GM15510 (cell line): ENCODE data around the gene TRRAP.

Source experiments
- POLR2A ChIP-seq: IDR thresholded peaks from 3 replicates; pipeline ENCODE4 v1.6.1; 2011; ENCODE audit warnings: borderline replicate concordance; ENCODE audit not compliant: insufficient read length; ENCODE audit errors: extremely low read depth

Gene TRRAP

DNA sequence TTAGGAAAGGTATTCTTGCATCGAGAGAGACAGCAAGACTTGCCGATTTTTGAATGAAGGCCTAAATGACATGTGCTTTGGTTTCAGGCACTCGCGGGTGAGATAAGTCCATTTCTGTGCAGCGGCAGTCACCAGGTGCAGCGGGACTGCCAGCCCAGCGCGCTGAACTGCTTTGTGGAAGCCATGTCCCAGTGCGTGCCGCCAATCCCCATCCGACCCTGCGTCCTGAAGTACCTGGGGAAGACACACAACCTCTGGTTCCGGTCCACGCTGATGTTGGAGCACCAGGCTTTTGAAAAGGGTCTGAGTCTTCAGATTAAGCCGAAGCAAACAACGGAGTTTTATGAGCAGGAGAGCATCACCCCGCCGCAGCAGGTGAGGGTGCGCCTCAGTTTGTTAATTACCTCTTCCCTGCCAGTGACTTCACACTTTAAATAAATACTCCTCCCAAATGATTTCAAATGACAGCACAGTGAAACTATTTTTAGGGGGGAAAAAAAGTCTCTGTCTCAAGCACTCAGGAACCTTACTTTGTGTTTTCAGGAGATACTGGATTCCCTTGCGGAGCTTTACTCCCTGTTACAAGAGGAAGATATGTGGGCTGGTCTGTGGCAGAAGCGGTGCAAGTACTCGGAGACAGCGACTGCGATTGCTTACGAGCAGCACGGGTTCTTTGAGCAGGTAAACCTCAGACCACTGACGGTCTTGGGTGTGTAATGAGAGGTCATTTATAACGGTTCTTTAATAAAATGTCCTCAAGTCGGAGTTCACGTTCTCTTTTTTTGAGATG, 98.3 kb downstream of the TRRAP start:
- TF ChIP-seq POLR2A: no peak

DNA sequence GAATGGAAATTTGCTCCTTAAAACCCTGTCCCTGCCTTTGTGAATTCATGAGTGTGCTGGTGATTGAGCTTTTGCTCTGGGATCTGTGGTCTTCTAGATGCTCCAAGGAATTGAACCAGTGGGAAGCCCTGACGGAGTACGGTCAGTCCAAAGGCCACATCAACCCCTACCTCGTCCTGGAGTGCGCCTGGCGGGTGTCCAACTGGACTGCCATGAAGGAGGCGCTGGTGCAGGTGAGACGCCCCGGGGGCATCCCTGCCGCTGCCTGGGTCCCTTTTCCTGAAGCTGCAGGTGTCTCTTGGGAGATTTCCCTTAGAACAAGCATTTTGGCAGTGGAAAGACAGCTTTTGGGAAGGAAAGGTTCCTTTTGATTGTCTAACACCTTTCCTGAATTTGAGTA, 100.3 kb downstream of the TRRAP start:
- no peak for TF ChIP-seq POLR2A

DNA sequence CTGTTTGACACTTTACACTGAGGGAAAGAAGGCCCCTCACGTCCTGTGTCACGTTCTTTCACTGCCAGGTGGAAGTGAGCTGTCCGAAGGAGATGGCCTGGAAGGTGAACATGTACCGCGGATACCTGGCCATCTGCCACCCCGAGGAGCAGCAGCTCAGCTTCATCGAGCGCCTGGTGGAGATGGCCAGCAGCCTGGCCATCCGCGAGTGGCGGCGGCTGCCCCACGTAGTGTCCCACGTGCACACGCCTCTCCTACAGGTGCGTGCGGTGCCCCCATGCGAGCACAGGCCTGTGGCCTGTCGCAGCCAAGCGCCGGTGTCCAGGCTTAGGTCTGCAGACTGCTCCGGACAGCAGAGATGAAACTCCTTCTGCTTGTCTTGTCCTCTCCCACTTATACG, 103.4 kb downstream of the TRRAP start:
- no peak for TF ChIP-seq POLR2A

DNA sequence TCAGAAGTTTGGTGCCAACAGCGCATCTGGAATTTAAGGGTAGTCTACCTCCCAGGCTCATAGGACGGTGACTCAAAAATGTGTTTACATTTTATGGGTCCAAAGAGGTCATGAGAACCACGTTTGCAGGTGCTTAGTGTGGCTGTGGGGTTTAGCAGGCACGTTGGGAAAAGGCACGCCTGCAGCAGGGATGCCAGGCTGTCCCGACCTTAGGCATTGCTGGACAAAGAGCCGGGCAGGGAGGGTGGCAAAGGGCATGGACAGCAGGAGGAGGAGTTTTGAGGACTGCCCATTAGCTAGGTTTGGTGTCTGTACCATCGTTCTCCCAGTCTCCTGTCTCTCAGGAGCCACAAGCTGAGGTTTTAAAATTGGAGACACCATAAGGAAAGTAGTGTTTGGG, 104.4 kb downstream of the TRRAP start:
- no peak for TF ChIP-seq POLR2A

DNA sequence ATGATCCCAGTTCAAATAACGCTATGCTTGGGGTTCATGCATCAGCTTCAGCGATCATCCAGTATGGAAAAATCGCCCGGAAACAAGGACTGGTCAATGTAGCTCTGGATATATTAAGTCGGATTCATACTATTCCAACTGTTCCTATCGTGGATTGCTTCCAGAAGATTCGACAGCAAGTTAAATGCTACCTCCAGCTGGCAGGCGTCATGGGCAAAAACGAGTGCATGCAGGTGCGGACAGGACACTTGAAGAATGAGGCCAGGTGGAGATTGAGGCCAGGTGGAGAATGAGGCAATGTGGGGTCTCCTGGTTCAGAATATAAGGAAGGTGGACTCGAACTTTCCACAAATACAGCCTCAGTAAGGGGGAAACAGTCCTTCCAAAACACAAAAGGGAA, 105.8 kb downstream of the TRRAP start:
- TF ChIP-seq POLR2A: no peak

DNA sequence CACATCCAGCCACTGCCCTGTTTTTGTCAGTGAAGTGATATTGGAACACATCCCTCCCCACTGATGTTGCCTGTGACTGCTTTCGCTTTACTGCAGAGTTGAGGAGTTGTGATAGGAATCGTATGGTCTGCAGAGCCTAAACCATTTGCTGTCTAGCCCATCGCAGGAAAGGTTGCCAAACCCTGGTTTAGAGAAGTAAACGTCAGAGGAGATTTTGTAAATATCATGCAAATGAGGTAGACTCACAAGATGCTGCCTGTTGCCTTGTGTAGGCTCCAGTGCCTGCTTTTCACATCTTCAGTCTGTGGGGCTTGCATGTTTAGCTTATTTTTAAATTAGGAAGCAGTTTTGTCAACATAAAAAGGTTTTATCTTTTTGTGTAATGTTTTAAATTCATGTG, 107.1 kb downstream of the TRRAP start:
- TF ChIP-seq POLR2A: no peak

DNA sequence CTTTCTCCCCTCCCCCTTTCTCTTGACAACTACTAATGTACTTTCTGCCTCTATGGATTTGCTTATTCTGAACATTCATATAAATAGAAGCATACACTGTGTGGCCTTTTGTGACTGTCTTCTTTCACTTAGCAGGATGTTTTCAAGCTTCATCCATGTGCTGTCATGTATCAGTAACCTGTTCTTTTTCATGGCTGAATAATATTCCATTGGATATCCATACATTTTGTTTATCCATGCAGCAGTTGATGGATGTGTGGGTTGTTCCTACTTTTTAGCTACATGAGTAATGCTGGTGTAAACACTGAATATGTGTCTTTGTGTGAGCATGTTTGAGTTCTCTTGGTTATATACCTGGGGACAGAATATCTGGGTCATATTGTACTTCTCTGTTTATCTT, 107.6 kb downstream of the TRRAP start:
- no peak for TF ChIP-seq POLR2A

DNA sequence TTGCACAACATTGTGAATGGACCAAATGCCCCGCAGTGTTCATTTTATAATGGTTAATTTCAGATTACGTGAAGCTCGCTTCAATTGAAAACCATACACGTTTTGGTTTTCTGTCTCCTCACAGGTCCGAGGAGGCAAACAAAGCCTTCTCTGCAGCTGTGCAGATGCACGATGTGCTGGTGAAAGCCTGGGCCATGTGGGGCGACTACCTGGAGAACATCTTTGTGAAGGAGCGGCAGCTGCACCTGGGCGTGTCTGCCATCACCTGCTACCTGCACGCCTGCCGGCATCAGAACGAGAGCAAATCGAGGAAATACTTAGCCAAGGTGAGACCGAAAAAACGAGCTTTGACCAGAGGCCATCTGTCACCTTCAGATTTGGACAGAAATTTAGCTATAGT, 110.3 kb downstream of the TRRAP start:
- TF ChIP-seq POLR2A: no peak

DNA sequence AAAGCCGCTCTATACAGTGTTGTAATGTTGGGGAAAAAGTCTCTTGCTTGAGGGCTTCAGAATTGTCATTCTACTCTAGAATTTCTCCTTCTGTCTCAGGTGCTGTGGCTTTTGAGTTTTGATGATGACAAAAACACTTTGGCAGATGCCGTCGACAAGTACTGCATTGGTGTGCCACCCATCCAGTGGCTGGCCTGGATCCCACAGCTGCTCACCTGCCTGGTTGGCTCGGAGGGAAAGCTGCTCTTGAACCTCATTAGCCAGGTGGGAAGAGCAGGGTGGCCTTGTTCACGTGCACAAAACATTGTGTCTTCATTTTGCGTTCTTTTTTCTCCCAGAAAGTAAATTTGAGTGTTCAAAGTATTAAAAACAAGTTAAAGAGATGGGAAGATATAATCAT, 112.0 kb downstream of the TRRAP start:
- no peak for TF ChIP-seq POLR2A

DNA sequence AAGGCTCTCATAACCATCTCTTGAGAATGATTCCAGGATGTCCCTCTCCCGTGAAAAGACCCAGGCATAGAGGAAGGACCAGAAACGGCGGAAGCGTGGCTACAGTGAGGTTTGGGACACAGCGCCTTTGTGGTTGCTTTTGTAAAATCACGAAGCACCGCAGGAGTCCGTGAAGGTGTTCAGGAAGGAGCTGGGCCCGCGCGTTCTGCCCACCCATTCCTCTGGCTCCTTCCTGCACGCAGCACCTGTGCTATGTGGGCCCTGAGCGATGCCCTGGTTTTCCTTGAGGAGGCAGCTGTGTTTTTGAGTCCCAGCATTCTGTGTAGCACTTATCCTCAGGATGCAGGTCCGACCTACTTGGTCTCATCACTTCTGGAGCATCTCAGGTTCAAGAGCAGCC, 112.8 kb downstream of the TRRAP start:
- no peak for TF ChIP-seq POLR2A

DNA sequence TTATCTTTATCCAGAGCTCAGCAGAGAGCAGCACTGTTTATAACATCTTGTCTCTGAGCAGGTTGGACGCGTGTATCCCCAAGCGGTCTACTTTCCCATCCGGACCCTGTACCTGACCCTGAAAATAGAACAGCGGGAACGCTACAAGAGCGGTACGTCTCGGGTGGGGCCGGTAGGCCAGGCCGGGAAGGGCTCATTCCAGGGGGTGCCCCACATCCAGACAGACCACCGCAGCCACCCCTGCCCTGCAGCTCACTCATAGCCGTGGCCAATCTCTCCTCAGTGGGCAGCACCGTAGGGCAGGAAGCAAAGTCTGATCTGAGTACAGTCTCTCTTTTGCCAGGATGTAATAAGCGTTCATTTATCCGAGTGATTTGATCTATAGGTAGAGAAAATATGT, 113.7 kb downstream of the TRRAP start:
- no peak for TF ChIP-seq POLR2A

DNA sequence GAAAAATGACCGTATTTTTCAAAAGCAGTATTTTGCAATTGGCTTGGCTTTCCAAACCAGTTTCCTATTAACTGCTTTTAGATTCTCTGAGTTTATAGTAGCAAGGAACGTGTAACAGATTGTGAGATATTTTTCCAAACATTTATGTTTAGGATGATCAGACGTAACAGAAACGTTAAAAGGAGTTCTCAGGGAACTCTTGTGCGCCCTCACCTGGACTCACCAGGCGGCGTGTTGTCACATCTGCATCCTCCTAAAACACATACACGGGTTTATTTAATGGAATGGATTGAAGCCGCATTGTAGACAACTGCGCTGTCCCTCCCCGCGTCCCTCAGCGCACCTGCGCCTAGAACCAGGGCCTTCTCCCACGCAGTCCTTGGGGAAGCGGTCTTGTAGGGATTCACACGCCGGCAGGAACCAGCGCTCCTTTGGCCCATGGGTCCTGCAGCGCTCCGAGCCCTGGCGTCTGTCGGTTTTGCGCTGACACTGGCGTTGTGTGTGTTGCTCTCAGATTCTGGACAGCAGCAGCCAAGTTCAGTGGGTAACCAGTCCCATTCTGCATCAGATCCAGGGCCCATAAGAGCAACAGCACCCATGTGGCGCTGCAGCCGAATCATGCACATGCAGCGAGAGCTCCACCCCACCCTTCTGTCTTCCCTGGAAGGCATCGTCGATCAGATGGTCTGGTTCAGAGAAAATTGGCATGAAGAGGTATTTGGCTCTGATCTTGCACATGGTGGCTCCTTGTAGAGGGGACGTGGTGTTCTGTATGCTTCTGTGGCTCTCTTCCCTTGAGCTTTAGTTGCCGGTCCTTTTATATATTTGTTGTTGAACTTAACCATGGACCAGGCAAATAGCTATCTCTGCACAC, 114.9 kb downstream of the TRRAP start:
- no peak for TF ChIP-seq POLR2A

DNA sequence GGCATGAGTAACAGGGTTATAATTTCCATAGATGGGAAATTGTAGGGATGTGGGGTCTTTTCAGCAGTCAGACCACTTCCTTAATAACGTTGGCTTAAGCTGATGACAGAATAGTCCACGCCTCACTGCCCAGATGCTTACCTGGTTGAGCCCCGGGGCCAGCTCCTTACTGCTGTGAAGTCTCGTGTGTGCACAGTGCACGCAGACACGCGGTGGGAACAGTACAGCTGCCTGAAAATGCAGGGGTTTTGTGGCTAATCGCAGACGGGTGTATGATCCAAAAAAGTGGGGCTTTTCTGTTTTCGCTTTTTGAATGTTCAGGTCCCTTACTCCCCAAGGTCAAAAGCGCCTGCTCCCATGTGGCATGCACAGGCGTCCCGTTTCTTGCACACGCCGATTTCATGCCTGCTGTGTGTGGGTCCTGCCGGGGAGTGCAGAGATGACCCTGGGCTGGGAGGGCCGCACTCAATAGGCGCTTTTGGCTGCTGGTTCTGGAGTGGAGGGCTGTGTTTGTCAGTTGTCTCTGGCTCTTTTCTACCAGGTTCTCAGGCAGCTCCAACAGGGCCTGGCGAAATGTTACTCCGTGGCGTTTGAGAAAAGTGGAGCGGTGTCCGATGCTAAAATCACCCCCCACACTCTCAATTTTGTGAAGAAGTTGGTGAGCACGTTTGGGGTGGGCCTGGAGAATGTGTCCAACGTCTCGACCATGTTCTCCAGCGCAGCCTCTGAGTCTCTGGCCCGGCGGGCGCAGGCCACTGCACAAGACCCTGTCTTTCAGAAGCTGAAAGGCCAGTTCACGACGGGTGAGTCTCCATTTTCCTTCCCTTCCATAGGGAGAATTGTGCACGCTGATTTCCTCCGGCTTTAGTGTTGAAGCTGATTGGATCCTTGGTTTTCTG, 116.0 kb downstream of the TRRAP start:
- TF ChIP-seq POLR2A: no peak

DNA sequence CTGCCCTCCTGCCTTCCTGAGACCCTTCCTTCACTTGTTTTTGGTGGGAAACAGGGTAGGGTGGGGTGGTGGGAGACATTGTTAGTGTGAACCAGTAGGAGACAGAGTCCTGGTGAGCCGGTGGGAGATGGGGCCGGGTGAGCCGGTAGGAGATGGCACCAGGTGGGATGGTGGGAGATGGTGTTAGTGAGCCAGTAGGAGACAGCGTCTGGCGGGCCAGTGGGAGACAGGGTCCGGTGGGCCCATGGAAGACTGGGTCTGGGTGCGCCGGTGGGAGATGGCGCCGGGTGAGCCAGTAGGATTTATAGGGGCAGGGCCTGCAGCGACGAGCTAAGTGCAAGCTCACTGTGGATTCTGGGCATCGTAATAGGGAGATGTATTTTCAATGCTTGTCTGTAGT, 116.8 kb downstream of the TRRAP start:
- no peak for TF ChIP-seq POLR2A
